ENCODE results near the gene UFSP1. TPM values are rescaled to one million over a fixed set of nuclear protein-coding genes. Genes with fewer than 3 reads are reported as not detected.

The UFSP1 gene
- total RNA-seq = 0.82 TPM

GRCh38 chr7:100888988-100889750 lies at the start of gene UFSP1:
Gene UFSP1, minus strand, starts transcription at chr7:100889715. Its CDS starts 444 bp downstream, at chr7:100889271.

GRCh38 chr7:100895701-100895955 lies 6.1 kb upstream of the UFSP1 start, which contains the start of gene ACHE:
Gene ACHE, minus strand, starts transcription at chr7:100895888. Its CDS starts 1,656 bp downstream, at chr7:100894232.

GRCh38 chr7:100874577-100875355 lies 14.7 kb downstream of the UFSP1 start, which contains the start of gene SRRT:
Gene SRRT, plus strand, starts transcription at chr7:100875103. Its CDS starts 488 bp downstream, at chr7:100875591.

GRCh38 chr7:100867040-100867775 lies 22.3 kb downstream of the UFSP1 start, which contains the start of gene TRIP6:
Gene TRIP6, plus strand, starts transcription at chr7:100867387. Its CDS starts 111 bp downstream, at chr7:100867498.

GRCh38 chr7:100852048-100852872 lies 37.3 kb downstream of the UFSP1 start, which contains the start of gene SLC12A9:
Gene SLC12A9, plus strand, starts transcription at chr7:100852713. Its CDS starts 1,485 bp downstream, at chr7:100854198.

Other genes with a start within 250 kb of the UFSP1 start
- 6.2 TPM for gene TFR2, start 248.2 kb downstream of the UFSP1 start, total RNA-seq
- gene ACTL6B, start 233.3 kb downstream of the UFSP1 start, total RNA-seq = 14.7 TPM
- 103 TPM for gene GNB2, start 216.0 kb downstream of the UFSP1 start, total RNA-seq
- 45.0 TPM for gene GIGYF1, start 195.5 kb downstream of the UFSP1 start, total RNA-seq
- gene POP7, start 183.6 kb downstream of the UFSP1 start, total RNA-seq = 25.2 TPM
- not detected for gene EPO, start 169.2 kb downstream of the UFSP1 start, total RNA-seq
- not detected for gene ZAN, start 156.1 kb downstream of the UFSP1 start, total RNA-seq
- gene EPHB4, start 62.2 kb downstream of the UFSP1 start, total RNA-seq = 53.1 TPM
- gene SLC12A9, start 37.0 kb downstream of the UFSP1 start, total RNA-seq = 17.0 TPM
- gene TRIP6, start 22.3 kb downstream of the UFSP1 start, total RNA-seq = 44.5 TPM
- 88.3 TPM for gene SRRT, start 14.6 kb downstream of the UFSP1 start, total RNA-seq
- 25.7 TPM for gene ACHE, start 6.2 kb upstream of the UFSP1 start, total RNA-seq
- not detected for gene MUC3A, start 59.8 kb upstream of the UFSP1 start, total RNA-seq
- not detected for gene MUC12, start 79.8 kb upstream of the UFSP1 start, total RNA-seq
- not detected for gene MUC17, start 130.4 kb upstream of the UFSP1 start, total RNA-seq
- gene TRIM56, start 195.8 kb upstream of the UFSP1 start, total RNA-seq = 13.4 TPM
- 6.8 TPM for gene SERPINE1, start 237.4 kb upstream of the UFSP1 start, total RNA-seq